SIG-M5 (cell line): Measurements from ENCODE around the gene MEIOSIN.
"Not testable (repeated sequence)": the region's sequence is repeated elsewhere in the genome, so short reads cannot be mapped to it uniquely, and the experiment has no call there.

Experiments used
- DNase-seq: peaks from one replicate; lab custom pipeline; 2025; lab: John Stamatoyannopoulos, UW

Gene MEIOSIN

GRCh38 chr19:45733160-45733810 is at the start of gene MEIOSIN:
TSS of gene MEIOSIN (plus strand) at chr19:45733439. CDS start at chr19:45735377, 1,938 bp downstream.
- DNase-seq, result no peak

DNA sequence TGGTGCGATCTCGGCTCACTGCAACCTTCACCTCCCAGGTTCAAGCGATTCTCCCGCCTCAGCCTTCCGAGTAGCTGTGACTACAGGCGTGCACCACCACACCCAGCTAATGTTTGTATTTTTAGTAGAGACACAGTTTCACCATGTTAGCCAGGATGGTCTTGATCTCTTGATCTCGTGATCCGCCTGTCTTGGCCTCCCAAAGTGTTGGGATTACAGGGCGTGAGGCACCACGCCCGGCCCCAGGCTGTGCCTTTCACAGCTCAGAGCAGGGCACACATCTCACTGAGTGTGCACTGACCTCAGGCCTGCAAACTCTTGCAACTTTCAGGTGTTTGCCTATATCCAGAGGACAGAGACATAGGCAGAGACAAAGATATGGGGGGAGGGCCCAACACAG is 48.2 kb upstream of the MEIOSIN start:
- DNase-seq, result not testable (repeated sequence)

DNA sequence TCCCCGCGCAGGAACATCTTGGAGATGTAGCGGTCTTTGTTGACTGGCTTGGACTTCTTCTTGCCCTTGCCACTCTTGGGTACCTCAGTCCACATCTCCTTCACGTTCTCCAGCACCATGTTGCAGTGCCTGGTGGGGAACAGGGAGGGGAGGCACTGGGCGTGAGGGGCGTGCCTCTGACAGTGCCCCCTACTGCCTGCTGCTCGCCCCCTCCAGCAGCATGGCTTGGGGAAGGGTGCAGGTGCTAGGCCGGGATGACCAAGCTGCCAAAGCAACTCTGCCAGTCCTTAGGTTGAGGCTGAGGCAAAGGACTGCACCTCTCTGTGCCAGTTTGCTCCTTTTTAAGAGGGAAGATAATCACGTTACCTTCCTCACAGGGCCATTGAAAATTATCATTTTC is 45.6 kb upstream of the MEIOSIN start:
- no peak for DNase-seq

DNA sequence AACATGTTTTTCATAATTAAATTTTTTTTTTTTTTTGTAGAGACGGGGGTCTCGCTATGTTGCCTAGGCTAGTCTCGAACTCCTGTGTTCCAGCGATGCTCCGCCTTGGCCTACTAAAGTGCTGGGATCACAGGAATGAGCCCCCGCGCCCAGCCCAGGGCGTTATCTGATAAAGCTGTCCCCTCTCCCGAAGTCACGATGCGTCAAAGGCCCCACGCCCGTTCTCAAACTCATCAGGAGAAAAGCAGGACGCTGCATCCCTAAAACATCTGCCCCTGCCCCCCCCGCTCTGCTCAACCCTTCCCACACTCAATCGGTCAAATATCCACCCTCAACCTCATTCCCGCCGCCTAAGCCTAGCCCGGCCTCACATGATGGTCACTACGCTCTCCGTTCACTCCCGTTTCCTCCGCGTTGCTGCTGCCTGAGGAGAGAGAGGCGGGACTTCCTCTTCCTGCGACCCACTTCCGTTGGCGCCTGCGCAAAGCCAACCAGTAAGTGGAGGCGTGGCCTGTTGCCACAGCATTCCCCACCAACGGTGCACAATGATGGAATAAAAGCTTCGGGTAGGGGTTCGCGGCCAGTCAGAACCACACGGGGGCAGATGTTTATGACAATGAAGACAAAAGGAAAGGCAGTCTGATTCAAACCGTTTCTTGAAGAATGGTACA is 41.6 kb upstream of the MEIOSIN start, which contains the start of gene SNRPD2:
Gene SNRPD2 (minus strand): TSS at position 438 of the 671 bp plus-strand sequence. CDS start 65 bp downstream, at position 373.
- DNase-seq, result peak; percentile 58

DNA sequence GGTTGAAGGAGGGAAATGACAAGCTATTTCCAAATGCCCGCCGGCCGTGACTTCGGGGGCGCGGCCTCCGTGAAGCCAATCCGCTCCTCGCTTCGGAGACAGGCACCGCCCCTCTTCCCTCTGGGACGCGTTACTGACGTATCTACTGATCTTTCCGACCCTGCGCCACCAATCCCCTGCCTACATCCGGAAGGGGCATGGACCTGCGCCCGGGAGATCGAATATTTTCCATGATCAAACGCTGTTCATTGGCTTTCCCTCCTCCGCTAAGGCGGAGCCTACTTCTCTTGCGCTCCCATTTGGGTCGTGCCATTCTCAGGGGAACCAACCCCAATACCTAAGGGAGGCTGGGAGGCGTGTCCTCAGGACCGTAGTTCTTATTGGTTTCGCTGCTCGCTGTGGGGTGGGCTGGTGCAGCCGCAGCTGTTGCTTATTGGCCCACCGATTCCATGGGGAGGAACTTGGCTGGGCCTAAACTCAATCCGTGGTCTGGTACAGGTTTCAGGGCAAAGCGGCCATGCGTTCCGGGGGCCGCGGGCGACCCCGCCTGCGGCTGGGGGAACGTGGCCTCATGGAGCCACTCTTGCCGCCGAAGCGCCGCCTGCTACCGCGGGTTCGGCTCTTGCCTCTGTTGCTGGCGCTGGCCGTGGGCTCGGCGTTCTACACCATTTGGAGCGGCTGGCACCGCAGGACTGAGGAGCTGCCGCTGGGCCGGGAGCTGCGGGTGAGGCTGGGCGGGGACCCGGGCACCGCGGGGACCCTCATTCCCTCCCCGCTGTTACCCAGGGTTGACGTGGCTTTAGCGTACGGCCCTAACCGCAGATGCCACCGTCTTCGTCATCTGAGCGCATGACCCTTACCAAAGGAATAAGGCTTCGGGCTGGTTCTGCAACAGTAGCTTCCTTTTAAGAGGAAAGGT is 40.8 kb upstream of the MEIOSIN start, which contains the start of gene QPCTL:
Gene QPCTL (plus strand): TSS at position 480 of the 919 bp plus-strand sequence. CDS start 38 bp downstream, at position 518.
- peak; percentile 99 for DNase-seq

- DNase-seq, result no peak
Measured at GRCh38 chr19:45693106-45693788, 40.0 kb upstream of the MEIOSIN start.

GRCh38 chr19:45701676-45702075 is 31.6 kb upstream of the MEIOSIN start:
- no peak for DNase-seq

GRCh38 chr19:45705115-45705514 is 28.1 kb upstream of the MEIOSIN start:
- DNase-seq, result no peak

GRCh38 chr19:45705710-45706415 is 27.4 kb upstream of the MEIOSIN start:
- DNase-seq, result no peak

DNA sequence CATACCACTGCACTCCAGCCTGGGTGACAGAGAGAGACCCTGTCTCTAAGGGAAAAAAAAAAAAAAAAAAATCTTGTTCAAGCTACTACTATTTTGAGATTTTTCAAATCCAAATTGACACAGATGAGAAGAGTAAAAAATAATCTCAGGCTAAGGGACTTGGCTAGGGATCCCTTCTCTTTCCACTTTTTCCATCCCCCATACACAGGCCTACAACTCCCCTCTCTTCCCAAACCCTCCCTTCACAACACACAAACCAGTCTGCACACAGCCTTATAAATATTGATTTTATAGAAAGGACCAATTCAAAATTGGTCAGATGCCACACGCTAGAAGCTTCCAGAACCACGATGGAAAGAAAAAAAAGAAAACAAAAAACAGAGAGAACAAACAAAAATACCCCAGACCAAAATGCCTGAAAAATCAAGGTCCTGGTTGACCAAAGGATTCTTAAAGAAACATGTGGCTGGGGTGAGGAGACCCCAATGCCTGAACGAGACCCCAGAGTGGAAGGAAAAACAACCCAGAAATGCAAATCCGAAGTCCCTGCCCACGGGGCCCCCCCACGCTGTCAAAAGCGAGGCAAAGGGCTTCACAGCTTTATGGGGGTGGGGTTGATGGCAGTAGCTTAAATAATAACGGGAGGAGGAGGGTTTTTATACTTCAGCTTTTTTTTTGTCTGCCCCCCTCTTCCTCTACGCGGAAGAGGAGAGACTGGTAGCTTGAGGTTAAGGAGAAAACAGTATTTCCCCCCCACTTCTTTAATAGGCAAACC is 22.7 kb upstream of the MEIOSIN start:
- DNase-seq, result no peak

DNA sequence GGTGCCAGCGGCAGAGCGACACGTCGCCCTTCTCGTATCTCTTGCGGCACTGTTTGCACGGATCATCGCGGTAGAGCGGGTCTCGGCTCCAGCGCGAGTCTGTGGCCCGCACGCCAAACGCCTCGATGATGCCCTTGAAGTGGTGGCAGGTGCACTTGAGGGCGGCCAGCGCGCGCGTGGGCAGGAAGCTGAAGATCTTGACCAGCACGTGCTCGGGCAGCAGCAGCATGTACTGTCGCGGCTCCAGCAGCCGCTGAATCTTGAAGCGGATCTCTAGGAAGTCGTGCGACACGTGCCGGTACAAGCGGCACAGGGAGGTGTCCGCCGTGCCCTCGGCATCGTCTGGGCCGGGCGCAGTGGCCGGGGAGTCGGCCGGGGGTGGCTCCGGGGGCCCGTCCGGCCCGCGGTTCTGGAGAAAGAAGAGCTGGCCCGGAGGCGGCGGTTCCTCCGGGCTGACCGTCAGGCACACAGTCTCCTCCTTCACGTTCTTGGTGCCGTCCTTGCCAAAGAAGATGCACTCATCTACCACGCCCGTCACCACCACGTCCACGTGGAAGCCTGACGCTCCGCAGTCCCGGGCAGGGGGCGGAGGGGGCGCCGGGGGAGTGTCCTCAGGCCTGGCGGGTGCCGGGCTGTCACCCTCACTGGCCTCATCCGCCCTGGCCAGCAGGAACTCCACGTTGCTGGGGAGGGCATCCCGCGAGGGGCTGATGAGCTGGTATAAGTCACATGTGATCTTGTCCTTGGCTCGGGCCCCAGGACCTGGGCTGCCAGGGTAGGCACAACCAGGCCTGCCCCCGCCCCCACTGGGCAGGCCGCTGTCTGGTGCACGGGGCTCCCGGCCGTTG is 21.2 kb upstream of the MEIOSIN start:
- no peak for DNase-seq

- DNase-seq, result no peak
Measured at GRCh38 chr19:45712699-45713067, 20.6 kb upstream of the MEIOSIN start.

DNA sequence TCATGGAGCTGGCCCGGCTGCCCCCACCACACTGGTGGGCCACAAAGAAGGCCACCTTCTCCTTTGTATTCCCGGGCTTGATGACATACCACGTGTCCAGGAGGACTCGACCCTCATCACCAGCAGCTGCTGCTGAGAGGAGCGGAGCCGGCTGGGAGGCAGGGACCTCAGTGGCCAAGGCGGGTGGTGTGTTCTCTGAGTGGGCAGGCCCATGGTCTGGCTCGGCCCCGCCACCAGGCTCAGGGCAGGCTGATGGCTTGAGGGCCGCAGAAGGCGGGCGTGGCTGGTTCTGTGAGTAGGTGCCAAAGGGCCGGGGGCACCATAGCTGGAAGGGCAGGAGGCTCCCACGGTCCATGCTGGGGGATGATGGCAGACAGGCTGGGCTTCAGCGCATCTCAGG is 20.1 kb upstream of the MEIOSIN start:
- DNase-seq, result no peak

DNA sequence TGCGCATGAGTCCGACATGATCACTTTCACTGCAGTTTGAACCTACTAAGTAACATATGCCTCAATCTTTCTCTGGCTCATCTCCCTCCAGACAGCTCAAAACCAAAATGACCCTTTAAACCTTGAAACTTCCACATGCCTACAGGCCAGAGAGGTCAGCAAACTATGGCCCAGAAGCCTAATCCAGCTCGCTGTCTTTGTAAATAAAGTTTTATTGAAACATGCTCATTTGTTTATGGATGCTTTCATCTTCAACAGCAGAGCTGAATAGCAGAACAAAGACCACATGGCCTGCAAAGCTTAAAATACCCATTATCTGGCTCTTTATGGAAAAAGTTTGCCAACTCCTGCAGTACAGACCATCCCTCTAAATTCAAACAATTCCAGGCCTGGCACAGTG is 18.1 kb upstream of the MEIOSIN start:
- no peak for DNase-seq

DNA sequence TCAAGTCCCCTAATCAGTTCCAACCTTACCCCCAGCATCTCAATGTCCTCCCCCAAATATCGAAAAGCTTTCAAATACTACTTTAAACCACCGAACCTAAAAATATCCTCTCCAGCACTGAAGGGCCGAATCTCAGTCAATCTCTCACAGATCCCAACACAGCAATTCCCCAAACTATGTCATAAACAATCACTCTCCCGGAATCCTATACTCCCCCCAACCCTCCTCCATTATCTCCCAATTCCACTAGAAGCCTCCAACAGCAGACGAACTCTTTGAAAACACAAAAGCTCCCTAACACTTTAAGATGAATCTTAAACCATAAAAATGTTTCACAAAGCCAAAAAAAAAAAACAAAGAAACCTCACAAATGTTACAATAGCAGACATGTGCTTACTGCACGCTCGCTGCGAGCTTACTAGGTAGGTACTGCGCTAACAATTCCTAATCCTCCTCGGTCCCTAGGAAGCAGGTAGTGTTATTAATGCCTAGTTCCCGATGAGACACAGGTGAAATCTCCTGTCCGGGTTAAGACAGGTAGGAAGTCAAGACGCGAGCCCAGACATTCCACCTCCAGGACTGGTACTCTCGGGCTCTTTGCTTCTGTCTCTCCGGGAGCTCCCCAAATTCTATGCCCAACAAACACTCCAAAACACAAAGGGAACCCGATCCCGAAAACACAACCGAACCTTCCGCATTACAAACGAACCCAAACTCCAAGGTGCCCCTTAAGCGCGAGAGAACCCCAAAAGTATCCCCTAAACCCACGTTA is 16.7 kb upstream of the MEIOSIN start:
- DNase-seq, result no peak

- peak; percentile 91 for DNase-seq
Measured at GRCh38 chr19:45717131-45717982, 15.9 kb upstream of the MEIOSIN start.

DNA sequence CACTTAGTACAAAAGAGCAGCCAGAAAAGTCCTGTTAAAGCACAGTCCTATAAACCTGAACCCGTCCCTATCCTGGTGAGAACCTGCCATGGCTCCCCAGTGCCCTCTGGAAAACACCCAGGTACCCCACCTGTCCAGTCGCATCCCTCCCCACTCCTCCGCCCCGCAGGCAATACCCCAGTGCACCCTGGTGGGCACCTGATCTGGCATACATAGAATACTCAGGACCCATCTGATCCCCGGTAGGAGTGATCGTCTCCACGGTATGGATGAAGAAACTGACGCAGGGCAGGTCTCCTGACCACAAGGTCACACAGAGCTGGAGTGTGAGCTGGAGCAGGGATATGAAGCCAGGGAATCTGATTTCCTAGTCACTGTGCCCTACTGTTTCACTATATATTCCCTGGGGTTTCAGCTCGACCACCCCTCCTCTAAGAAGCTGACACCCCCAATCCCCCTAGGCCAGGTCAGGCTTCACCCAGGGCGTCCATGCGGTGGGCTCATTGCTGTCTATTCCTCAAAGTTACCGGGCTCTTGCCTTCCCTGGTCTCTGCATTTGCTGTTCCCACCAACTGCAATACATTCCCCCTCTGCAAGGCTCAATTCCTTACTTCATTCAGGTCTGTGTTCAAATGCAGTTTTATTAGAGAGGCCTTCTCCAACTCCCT is 15.1 kb upstream of the MEIOSIN start:
- no peak for DNase-seq
